Left ventricle myocardium superior (tissue), 1 donor: Measurements from ENCODE around the gene DENND10. TPM values are rescaled to one million over a fixed set of nuclear protein-coding genes. Genes with fewer than 3 reads are reported as not detected.
"Not testable (repeated sequence)": the region's sequence is repeated elsewhere in the genome, so short reads cannot be mapped to it uniquely, and the experiment has no call there.

Experiments
- ATAC-seq: fragments of 200-7000 bp; cut with Tn5 transposase; one replicate; pipeline ENCODE4 v1.9.1; 2020; ENCODE audit warnings: mild to moderate bottlenecking, moderate library complexity
- DNase-seq: peaks from one replicate; pipeline ENCODE4 v3.0.0-alpha.2; 2020
- intact Hi-C: fragments of 100-400 bp; cut with micrococcal nuclease; formaldehyde crosslinking; loops from one replicate; pipeline ENCODE4 v1.11.0; 2022
- total RNA-seq: library from RNA; stranded (reverse); fragmentation: NEBNext Ultra II Directional; extraction: Animal tissue kit (Norgen Biotek cat#: 25700); gene quantifications from one replicate; pipeline ENCODE4 v1.2.1, GENCODE V29; 2021
- donor health status: DM: no; HTN: yes; CAD: no; lungs with severe emphysema.

DENND10 gene
- total RNA-seq, 1 donor from 2014 or later, result 19.7 TPM

- DNase-seq, result no peak
- peak; percentile 37 for ATAC-seq
- intact Hi-C loops, result no loop called here
Measured at GRCh38 chr10:119159332-119159731, 55.4 kb downstream of the DENND10 start.

GRCh38 chr10:119161680-119162451 lies 58.0 kb downstream of the DENND10 start:
- ATAC-seq (no peak), DNase-seq (no peak)
- intact Hi-C loops, result loop anchor here (10.0 kb wide), 1 partner anchor 87 kb away; no protein-coding TSS in a partner anchor

- intact Hi-C loops, result loop anchor here (10.0 kb wide), 1 partner anchor 88 kb away; no protein-coding TSS in a partner anchor
- no peak for ATAC-seq
- DNase-seq, result no peak
Measured at GRCh38 chr10:119162452-119163092, 58.7 kb downstream of the DENND10 start.

DNA sequence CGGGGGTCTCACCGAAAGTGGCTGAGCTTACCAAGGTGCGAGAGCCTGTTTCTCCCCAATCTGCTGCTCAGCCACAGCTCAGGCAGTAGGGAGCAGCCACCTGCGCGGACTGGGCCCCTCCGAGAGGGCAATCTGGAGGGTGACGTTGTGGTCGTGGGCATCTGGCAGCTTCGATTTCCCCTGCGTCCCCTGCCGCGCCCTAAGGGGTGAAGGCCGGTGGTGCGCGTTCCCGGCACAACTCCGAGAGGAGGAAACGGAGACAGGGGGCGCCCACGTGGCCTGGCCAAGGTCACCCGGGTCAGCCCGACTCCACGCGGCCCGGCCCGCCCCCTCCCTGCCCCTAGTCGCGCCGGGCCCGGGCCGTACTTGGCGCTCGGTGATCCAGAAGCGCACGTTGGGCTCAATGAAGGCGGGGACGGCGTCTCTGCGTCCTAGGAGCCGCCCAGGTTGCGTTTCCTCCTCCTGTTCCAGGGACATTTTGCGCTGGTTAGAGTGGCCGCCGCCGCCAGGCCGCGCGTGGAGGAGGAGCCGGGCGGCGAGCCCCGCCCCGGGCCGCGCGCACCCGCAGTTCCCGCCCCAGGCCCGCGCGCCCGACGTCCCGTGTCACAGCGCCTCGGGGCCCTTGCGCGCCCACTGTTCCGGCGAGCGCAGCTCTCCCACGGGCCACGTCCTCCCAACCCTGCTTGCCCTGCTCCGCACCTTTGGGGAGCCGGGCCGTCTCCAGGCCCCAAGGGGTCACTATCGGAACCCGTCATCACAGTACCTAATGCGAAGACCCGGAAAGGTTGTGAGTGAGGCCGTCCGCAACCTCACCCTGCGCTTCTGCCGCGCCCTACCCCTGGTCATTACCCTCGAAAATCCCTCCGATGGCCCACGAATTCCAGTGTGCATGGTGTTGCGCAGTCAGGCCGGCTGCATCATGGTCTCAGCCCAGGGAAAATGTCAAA lies 61.5 kb downstream of the DENND10 start, which contains the start of gene SFXN4:
TSS of gene SFXN4 (minus strand) at position 544 of the 947 bp plus-strand sequence. CDS start at position 477, 67 bp downstream.
- peak; percentile 91 for DNase-seq
- intact Hi-C loops, result loop anchor here (10.0 kb wide), 1 partner anchor 91 kb away; no protein-coding TSS in a partner anchor
- peak; percentile 96 for ATAC-seq

DNA sequence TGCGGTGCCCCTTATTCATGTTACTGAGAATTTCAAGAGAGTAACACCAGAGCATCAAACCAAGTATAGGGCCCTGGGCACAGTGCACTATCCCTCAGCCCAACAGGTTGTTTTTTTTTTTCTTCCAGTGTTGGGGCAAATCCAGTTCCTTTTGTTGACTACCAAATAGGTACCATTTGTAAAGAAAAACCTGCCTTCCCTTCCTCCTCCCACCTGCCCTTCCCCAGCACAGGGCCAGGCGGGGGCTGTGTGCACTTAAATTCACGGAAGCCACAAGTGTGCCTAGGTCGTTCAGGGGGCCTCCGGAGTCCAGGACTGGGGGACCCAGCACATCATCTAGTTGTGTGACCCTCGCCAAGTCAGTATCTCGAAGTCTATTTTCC lies 62.2 kb downstream of the DENND10 start:
- DNase-seq (no peak), ATAC-seq (no peak)
- intact Hi-C loops, result loop anchor here (10.0 kb wide), 1 partner anchor 91 kb away; no protein-coding TSS in a partner anchor

- no peak for DNase-seq
- intact Hi-C loops, result loop anchor here (10.0 kb wide), 1 partner anchor 92 kb away; no protein-coding TSS in a partner anchor
- ATAC-seq, result no peak
Measured at GRCh38 chr10:119166564-119166963, 62.7 kb downstream of the DENND10 start.

DNA sequence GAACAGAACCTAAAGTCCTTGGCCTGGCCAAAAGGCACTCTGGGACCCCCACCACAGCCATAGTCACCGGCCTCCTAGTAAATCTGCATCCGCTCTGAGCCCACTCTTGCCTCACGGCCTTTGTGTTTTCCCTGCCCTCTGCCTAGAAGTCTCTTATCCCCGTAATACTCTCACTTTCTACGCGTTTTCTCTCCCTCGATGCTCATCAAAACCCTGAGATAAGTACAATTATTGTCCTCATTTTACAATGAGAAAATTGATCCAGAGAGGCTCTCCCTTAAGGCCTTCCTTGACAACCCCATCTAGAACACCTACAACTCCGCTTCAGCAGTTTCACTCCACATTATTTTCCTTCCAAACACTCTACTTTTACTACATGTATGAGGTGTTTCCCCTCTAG lies 63.1 kb downstream of the DENND10 start:
- DNase-seq (no peak), ATAC-seq (no peak)
- intact Hi-C loops, result loop anchor here (10.0 kb wide), 1 partner anchor 92 kb away; no protein-coding TSS in a partner anchor

DNA sequence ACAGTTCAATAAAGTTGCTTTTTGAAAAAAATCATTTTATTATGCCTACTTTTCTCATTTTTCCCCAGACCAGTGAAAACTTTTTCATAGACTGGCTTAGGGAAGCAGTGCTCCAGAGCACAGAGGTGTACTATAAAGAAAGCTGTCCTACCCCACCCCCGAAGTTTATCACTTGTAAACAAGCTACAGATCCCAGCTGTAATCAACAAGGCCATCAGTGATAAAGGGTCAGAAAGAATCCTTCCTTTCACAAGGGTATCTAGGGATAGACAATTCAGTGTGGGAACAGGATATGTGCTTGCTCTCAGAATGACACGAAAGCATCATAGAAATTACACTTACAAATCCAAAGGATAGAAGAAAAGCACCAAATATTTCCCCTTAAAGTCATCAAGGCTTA lies 70.2 kb downstream of the DENND10 start:
- ATAC-seq (no peak), DNase-seq (no peak)
- intact Hi-C loops, result no loop called here

DNA sequence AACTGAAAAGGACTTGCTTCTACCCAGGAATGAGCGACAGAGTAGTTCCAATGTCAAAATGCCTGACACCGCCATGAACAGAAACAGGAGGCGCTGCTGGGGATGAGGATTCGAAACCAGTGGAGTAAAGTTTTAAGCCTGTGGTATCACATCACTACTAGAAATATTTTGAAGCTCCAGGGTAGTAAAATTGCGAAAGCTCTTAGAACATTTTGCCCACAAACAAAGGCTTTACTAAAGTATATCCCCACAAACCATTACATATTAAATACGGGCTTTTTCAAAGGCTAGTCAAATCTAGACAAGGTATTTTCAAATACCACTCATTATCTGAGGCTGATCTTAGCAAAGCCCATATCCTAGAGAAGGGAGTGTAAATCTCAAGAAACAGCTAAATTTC lies 72.3 kb downstream of the DENND10 start:
- DNase-seq (no peak), ATAC-seq (no peak)
- intact Hi-C loops, result no loop called here

DNA sequence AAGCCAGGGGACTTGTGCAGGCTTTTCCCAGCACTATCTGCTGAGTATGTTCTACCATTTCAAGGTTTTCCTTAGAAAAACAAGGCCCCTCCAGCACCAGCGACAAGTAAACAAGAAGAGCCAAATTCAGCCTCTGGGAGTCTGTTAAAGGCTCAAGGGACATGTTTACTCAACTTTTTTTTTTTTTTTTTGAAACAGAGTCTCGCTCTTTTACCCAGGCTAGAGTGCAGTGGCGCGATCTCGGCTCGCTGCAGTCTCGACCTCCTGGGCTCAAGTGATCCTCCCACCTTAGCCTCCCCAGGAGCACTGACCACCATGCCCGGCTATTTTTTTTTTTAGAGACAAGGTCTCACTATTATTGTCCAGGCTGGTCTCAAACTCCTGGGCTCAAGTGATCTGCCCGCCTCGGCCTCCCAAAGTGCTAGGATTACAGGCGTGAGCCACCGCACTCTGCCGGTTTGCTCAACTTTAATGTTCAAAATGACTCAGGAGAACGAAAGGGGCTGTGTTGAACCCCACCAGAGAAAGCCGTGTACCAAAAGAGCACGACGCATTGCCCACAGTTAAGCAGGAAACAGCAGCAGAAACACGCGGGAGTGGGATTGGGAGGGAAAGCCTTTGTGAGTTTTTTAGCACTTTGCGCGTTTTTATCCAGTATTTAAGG lies 73.9 kb downstream of the DENND10 start:
- no peak for DNase-seq
- peak; percentile 2 for ATAC-seq
- intact Hi-C loops, result no loop called here

- ATAC-seq, result peak; percentile 100
Measured at GRCh38 chr10:119178372-119179119, 74.6 kb downstream of the DENND10 start, which contains the start of gene PRDX3. Gene PRDX3, minus strand, starts transcription at chr10:119178812. Its CDS starts 22 bp downstream, at chr10:119178790.

GRCh38 chr10:119180850-119181400 lies 77.0 kb downstream of the DENND10 start:
- DNase-seq, intact Hi-C loops, ATAC-seq: not testable (repeated sequence)

More at GRCh38 chr10:119178372-119179119, 74.6 kb downstream of the DENND10 start, which contains the start of gene PRDX3:
- peak; percentile 97 for DNase-seq
- intact Hi-C loops, result no loop called here

GRCh38 chr10:119183664-119184412 lies 79.9 kb downstream of the DENND10 start:
- DNase-seq (no peak), ATAC-seq (no peak)
- intact Hi-C loops, result no loop called here
